HepG2 (cell line): ENCODE measurements around the gene RTN4RL2. TPM values are rescaled to one million over a fixed set of nuclear protein-coding genes. Genes with fewer than 3 reads are reported as not detected.

Source experiments
- AFF4 ChIP-seq: sonication (generic); formaldehyde crosslinking; IDR thresholded peaks from 2 replicates; pipeline ENCODE4 v1.4.0; 2020; ENCODE audit warnings: missing genetic modification reagents
- SP2 ChIP-seq: sonication (generic); formaldehyde crosslinking; IDR thresholded peaks from 2 replicates; pipeline ENCODE4 v1.5.1; 2020; ENCODE audit warnings: mild to moderate bottlenecking, missing genetic modification reagents
- ZBTB40 ChIP-seq, 2 experiments: fragments of 450-650 bp in 1 of 2; sonication (generic) in 1 of 2; formaldehyde crosslinking in 1 of 2; IDR thresholded peaks; 2 replicates each; pipeline versions ENCODE4 v1.6.1 to v1.8.0; 2016 to 2022; ENCODE audit warnings: antibody characterized with exemption in 1 of 2, mild to moderate bottlenecking in 1 of 2, missing genetic modification reagents in 1 of 2
- ZNF317 ChIP-seq: sonication (generic); formaldehyde crosslinking; IDR thresholded peaks from 2 replicates; pipeline ENCODE4 v1.5.0; 2020; ENCODE audit warnings: mild to moderate bottlenecking, missing genetic modification reagents
- ZNF609 ChIP-seq: sonication (generic); formaldehyde crosslinking; IDR thresholded peaks from 2 replicates; pipeline ENCODE4 v1.4.0; 2020; ENCODE audit warnings: mild to moderate bottlenecking, missing genetic modification reagents, borderline replicate concordance
- ZNF660 ChIP-seq: sonication (generic); formaldehyde crosslinking; IDR thresholded peaks from 2 replicates; pipeline ENCODE4 v1.5.1; 2020; ENCODE audit warnings: mild to moderate bottlenecking, low read depth, missing genetic modification reagents, borderline replicate concordance
- ZNF709 ChIP-seq: sonication (generic); formaldehyde crosslinking; IDR thresholded peaks from 2 replicates; pipeline ENCODE4 v1.5.0; 2020; ENCODE audit warnings: mild to moderate bottlenecking, missing genetic modification reagents
- polyA plus RNA-seq, 8 experiments: library from polyadenylated mRNA; depleted of rRNA in 3 of 8; stranded (reverse) in 7 of 8; unstranded in 1 of 8; fragments of >200 nt; fragmentation: Illumina TruSeq in 4 of 8; extraction: Trizol in 4 of 8; gene quantifications; 2 replicates each; pipeline versions ENCODE4 v1.2.1 to v1.2.3, GENCODE V29; 2011 to 2016; ENCODE audit warnings: low read depth in 4 of 8, missing spikeins in 1 of 8, mixed read lengths in 1 of 8; ENCODE audit not compliant: insufficient read depth in 1 of 8
- total RNA-seq, 5 experiments: library from RNA; depleted of rRNA; stranded (reverse); fragments of >200 nt; fragmentation: Illumina TruSeq; extraction: Trizol; gene quantifications; 2 replicates each; pipeline ENCODE4 v1.2.3, GENCODE V29; 2016; ENCODE audit warnings: low read depth in 1 of 5

Gene RTN4RL2
- total and polyA plus RNA-seq, 2 of the 13 experiments (the other 11 are each of a cell fraction or from before 2014, with no cell fraction given), result 1.3 to 4.3 TPM

- TF ChIP-seq ZBTB40 (IDR thresholded peaks at IDR 0.05), result no peak
- TF ChIP-seq ZBTB40 (CRISPR knock-in tag; IDR thresholded peaks at IDR 0.05), result 0 out of 2 replicates have a peak, but pooled peaks have one; percentile 10
- 0 out of 2 replicates have a peak, but pooled peaks have one; percentile 42 for TF ChIP-seq ZNF317
- peak; percentile 59 for TF ChIP-seq ZNF609 (CRISPR knock-in tag)
- 0 out of 2 replicates have a peak, but pooled peaks have one; percentile 40 for TF ChIP-seq SP2 (CRISPR knock-in tag)
- TF ChIP-seq AFF4 (CRISPR knock-in tag), result 0 out of 2 replicates have a peak, but pooled peaks have one; percentile 50
- TF ChIP-seq ZNF709 (CRISPR knock-in tag), result no peak; the same call in 1 of the 2 replicates
- TF ChIP-seq ZNF660, result no peak
These were observed 37.2 kb downstream of the RTN4RL2 start (continued) for GRCh38 chr11:57497303-57498247.
